ENCODE measurements around the gene AIF1L.

Gene AIF1L

DNA sequence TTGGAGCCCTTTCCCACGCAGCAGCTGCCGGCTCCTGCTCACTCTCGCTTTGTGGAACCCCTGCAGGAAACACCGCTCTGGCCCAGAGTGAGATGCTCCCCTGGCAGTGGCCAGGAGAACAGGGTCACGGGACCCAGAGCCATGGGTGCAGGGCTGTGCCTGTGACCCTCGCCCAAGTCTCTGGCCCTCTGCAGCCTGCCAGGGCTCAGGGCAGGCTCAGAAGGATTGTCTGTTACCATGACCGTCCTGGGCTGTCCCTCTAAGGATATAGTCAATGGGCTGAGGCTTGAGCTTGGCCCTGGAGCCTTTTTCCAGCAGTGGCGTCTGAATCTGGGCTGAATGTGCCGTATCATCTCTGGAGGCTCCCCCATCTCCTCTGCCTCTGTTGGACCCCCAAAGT lies 28.7 kb upstream of the AIF1L start:
- no peak for TF ChIP-seq GATA1 (IDR thresholded peaks at IDR 0.05; ENCODE audit: low read depth, low read length)
- TF ChIP-seq POLR2A (IDR thresholded peaks at IDR 0.05; ENCODE audit: low read length), result no peak
- DNase-seq, result no peak

GRCh38 chr9:131068076-131068816 lies 28.1 kb upstream of the AIF1L start:
- no peak for DNase-seq
- no peak for TF ChIP-seq GATA1 (IDR thresholded peaks at IDR 0.05; ENCODE audit: low read depth, low read length)
- TF ChIP-seq POLR2A (IDR thresholded peaks at IDR 0.05; ENCODE audit: low read length), result no peak

- no peak for DNase-seq
Measured at GRCh38 chr9:131069699-131070098, 26.6 kb upstream of the AIF1L start.

DNA sequence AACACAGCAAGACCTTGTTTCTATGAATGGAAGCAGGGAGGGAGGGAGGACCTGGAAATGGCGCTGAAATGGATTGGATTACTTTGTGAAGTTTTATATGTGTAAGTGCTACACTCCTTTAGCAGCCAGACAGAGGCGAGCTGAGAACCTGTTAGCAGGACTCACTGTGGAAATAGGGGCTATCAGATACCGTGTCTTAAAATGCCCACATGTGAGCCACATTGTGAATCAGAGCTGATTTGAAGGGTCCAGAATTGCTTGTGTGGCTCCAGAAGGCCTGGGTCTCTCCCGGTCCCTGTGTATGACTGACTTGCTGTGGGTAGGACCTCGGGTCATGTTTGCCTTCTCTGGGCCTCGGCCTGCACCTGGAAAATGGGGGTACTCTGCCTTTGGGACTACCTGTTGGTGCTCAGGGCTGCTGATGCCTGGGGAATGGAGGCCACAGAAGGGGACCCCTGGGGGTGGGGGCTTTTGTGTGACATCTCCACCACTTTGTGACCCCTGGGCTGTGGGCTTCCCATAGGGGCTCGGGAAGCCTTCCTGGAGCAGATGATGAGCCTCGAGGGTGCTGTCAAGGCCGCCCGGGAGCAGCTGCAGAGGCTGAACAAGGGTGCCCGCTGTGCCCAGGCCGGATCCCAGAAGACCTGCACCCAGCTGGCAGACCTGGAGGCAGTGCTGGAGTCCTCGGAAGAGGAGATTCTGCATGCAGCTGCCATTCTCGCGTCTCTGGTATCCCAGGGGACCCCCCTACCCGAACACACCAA lies 24.0 kb upstream of the AIF1L start:
- no peak for TF ChIP-seq POLR2A (IDR thresholded peaks at IDR 0.05; ENCODE audit: low read length)
- TF ChIP-seq GATA1 (IDR thresholded peaks at IDR 0.05; ENCODE audit: low read depth, low read length), result no peak

More at GRCh38 chr9:131069699-131070098, 26.6 kb upstream of the AIF1L start:
- TF ChIP-seq POLR2A (IDR thresholded peaks at IDR 0.05; ENCODE audit: low read length), result no peak
- TF ChIP-seq GATA1 (IDR thresholded peaks at IDR 0.05; ENCODE audit: low read depth, low read length), result no peak

GRCh38 chr9:131072871-131073237 lies 23.5 kb upstream of the AIF1L start:
- DNase-seq, result no peak
- no peak for TF ChIP-seq GATA1 (IDR thresholded peaks at IDR 0.05; ENCODE audit: low read depth, low read length)
- TF ChIP-seq POLR2A (IDR thresholded peaks at IDR 0.05; ENCODE audit: low read length), result no peak

More for the DNA sequence above, 24.0 kb upstream of the AIF1L start:
- DNase-seq, result no peak

GRCh38 chr9:131076347-131077195 lies 19.8 kb upstream of the AIF1L start:
- no peak for TF ChIP-seq GATA1 (IDR thresholded peaks at IDR 0.05; ENCODE audit: low read depth, low read length)
- TF ChIP-seq POLR2A (IDR thresholded peaks at IDR 0.05; ENCODE audit: low read length), result no peak
- DNase-seq, result no peak

DNA sequence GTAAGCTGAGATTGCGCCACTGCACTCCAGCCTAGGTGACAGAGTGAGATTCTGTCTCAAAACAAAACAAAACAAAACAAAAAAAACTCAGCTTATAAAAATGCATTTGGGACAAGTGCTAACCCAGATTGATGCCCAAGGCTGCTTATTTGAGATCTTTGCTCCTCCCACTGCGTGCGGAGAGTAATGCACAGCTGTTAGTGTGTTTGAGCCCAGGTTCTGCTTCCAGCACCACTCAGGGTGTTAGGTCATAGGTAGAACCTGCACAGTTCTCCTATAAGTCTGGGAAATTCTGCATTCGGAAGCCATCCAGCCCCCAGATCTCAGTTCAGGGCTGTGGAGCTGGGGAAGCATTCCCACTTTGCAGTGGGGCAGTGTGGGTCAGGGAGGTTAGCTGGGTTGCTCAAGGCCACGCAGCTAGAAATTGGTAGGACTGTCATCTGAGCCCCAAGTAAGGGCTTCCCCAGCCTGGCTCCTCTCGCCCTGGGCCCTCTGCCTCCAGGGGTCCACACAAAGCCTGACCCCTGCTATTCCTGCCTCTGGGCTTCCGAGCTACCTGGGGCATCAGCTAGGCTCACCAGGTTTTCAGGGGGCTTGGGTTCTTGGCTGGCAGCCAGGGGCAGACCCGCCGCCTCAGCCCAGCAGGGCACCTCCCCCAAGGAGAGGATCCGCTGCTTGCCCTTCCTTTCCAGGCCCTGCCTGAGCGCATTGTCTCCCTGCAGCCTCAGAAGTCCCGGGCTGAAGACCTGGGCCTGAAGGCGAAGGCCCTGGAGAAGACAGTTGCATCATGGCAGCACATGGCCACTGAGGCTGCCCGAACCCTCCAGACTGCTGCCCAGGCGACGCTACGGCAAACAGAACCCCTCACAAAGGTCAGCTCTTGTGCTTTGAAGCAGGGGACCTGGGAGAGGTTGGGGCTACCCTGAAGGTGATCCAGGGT lies 17.6 kb upstream of the AIF1L start:
- DNase-seq, result no peak
- TF ChIP-seq GATA1 (IDR thresholded peaks at IDR 0.05; ENCODE audit: low read depth, low read length), result no peak
- TF ChIP-seq POLR2A (IDR thresholded peaks at IDR 0.05; ENCODE audit: low read length), result no peak

- no peak for DNase-seq
- TF ChIP-seq GATA1 (IDR thresholded peaks at IDR 0.05; ENCODE audit: low read depth, low read length), result no peak
- TF ChIP-seq POLR2A (IDR thresholded peaks at IDR 0.05; ENCODE audit: low read length), result no peak
Measured at GRCh38 chr9:131080589-131080988, 15.7 kb upstream of the AIF1L start.

- TF ChIP-seq POLR2A (IDR thresholded peaks at IDR 0.05; ENCODE audit: low read length), result no peak
- TF ChIP-seq GATA1 (IDR thresholded peaks at IDR 0.05; ENCODE audit: low read depth, low read length), result no peak
- DNase-seq, result no peak
Measured at GRCh38 chr9:131081868-131082267, 14.5 kb upstream of the AIF1L start.

GRCh38 chr9:131082774-131083512 lies 13.4 kb upstream of the AIF1L start:
- DNase-seq, result no peak
- TF ChIP-seq POLR2A (IDR thresholded peaks at IDR 0.05; ENCODE audit: low read length) (no peak), GATA1 (IDR thresholded peaks at IDR 0.05; ENCODE audit: low read depth, low read length) (no peak)

GRCh38 chr9:131084661-131085369 lies 11.5 kb upstream of the AIF1L start:
- no peak for TF ChIP-seq GATA1 (IDR thresholded peaks at IDR 0.05; ENCODE audit: low read depth, low read length)
- no peak for TF ChIP-seq POLR2A (IDR thresholded peaks at IDR 0.05; ENCODE audit: low read length)

More at GRCh38 chr9:131084661-131085369, 11.5 kb upstream of the AIF1L start:
- no peak for DNase-seq
